ENCODE data around the gene PTPRS.

Gene PTPRS

DNA sequence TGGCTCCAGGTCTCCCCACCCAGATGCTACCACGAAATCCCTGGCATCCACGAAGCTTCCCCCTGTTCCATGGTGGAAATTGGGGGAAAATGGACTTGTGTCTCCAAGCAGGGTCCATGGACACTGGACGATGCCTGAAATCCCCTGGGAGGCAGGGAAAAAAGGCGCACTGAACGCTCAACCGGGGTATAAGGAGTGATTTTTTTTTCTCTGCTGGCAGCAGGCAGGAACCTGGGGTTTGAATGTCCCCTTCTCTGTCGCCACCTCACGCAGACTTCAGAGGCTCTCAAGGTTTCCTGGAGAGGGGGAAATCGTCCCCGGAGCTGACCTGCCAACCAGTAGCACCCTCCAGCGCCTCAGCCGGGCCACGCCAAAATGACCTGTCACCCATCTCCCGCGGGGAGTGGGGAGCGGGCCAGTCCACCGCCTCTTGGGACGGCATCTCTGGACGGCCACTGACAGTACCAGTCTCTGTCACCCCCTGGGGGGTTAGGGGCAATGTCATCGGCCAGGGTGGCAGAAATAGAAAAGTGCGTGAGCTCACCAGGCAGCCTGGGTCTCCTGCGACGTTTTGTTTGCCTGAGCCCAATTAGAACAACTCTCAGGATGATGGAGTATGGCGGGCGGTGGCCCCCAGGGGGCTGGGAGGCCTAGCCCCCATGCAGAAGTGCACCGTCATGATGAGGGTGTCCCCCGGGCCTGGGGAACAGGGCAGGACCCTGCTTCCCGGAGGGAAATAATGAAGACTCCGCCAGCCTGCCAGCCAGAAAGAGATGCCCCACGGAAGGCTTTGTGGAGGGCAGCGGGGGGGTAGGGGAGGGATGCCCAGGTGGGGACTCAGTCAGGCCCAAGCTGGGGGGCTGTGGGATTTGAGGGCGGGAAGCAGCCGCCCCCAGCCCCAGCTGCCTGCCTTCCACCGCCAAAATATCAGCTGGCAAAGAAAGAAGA lies 2.6 kb downstream of the PTPRS start:
- peak overlapping the region; percentile 71; the same call in 1 of the 2 replicates for H3K4me3 ChIP-seq (ENCODE audit: low read length)
- H3K9ac ChIP-seq (ENCODE audit: low read depth, low read length), result peak overlapping the region; percentile 85; the same call in 1 of the 2 replicates
- H3K36me3 ChIP-seq (ENCODE audit: insufficient read depth, low read depth, low read length), result no peaks in the 10 kb centered on the region; the same call in 1 of the 2 replicates
- H3K27ac ChIP-seq (ENCODE audit: low read length), result no peak overlapping the region
- H3K27me3 ChIP-seq (ENCODE audit: insufficient read depth, low read length), result peaks cover 20% of the 10 kb centered on the region
- no peaks in the 10 kb centered on the region for H3K9me3 ChIP-seq (ENCODE audit: insufficient read depth, low read depth, low read length)
- H3K4me1 ChIP-seq (ENCODE audit: insufficient read depth, low read length), result peaks cover 16% of the 10 kb centered on the region

DNA sequence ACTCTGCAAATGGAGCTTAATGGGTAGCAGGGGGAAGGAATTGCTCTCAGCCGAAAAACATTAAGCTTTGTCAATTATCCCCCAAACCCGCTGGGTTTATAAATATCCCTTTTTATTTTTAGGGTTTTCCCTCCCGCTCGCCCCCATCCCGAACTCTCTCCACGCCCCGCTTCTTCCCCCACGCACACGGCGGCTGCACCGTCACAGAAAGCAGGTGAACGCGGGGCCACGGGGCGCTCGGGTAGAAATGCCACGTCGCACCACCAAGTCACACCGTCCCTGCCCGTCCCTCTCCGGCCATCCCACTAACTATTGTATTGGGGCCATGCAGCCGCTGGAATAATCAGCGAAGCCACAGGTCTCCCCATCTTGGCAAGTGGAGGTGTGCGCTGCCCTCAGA lies 3.5 kb downstream of the PTPRS start:
- H3K9me3 ChIP-seq (ENCODE audit: insufficient read depth, low read depth, low read length), result no peaks in the 10 kb centered on the region
- no peak overlapping the region for H3K27ac ChIP-seq (ENCODE audit: low read length)
- peaks cover 16% of the 10 kb centered on the region for H3K4me1 ChIP-seq (ENCODE audit: insufficient read depth, low read length)
- H3K9ac ChIP-seq (ENCODE audit: low read depth, low read length), result no peak overlapping the region
- H3K4me3 ChIP-seq (ENCODE audit: low read length), result no peak overlapping the region
- H3K36me3 ChIP-seq (ENCODE audit: insufficient read depth, low read depth, low read length), result no peaks in the 10 kb centered on the region; the same call in 1 of the 2 replicates
- H3K27me3 ChIP-seq (ENCODE audit: insufficient read depth, low read length), result peaks cover 13% of the 10 kb centered on the region

DNA sequence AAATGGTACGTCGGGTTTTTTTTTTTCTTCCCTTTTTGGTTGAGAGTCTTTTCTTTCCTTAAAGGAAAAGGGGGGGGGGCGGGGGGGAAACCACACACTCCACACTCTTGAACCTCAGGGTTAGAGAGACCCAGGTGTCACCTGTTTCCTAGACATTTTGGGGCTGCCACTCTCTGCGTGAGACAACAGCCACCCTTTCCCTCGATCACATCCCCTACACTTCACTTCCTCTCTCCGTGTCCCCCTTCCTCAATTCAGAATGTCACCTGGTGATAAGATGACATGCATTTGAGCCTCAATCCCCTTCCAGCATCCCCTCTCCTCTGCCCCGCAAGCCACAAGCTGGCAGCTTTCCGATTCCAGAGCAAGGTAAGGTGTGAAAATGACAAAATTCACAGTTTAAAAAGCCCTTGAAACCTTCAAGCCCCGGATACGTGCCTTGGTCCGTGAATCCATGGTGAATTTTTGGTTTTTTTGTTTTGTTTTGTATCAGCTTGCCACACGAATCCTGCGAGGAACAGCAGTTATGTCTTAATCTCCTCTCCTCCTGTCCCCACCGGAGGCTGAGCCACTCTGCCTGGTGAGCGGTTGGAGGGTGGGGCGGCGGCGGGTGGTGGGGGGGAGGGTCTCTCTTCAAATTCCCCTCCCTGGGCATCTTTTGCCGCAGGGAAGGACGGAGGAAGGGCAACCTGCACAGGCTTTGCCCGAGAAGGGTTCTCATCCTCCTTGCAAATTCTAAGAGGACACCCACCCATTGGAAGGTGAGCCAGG lies 4.2 kb downstream of the PTPRS start:
- H3K27ac ChIP-seq (ENCODE audit: low read length), result no peak overlapping the region
- H3K4me1 ChIP-seq (ENCODE audit: insufficient read depth, low read length), result peaks cover 16% of the 10 kb centered on the region
- peaks cover 5% of the 10 kb centered on the region for H3K27me3 ChIP-seq (ENCODE audit: insufficient read depth, low read length)
- no peaks in the 10 kb centered on the region; the same call in 1 of the 2 replicates for H3K36me3 ChIP-seq (ENCODE audit: insufficient read depth, low read depth, low read length)
- H3K9me3 ChIP-seq (ENCODE audit: insufficient read depth, low read depth, low read length), result no peaks in the 10 kb centered on the region
- H3K9ac ChIP-seq (ENCODE audit: low read depth, low read length), result no peak overlapping the region
- H3K4me3 ChIP-seq (ENCODE audit: low read length), result no peak overlapping the region

DNA sequence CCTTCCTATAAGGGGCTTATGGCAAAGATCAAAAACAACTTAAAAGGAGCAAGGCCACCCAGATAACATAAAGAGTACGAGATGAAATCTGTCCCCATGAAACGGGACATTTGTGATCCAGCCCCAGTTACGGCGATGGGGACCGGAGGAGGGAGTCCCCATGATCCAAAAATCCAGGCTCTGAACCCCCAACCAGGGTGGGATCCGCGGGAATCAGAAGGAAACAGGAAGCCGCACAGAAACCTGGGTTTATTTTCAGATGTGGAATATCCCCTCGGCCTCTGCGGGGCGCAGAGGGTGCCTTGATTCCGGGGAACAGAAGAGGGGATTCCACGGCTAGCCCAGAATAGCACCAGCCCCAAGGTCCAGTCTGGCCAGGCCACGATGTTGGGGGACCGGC lies 5.0 kb downstream of the PTPRS start:
- H3K4me1 ChIP-seq (ENCODE audit: insufficient read depth, low read length), result peaks cover 16% of the 10 kb centered on the region
- no peak overlapping the region for H3K4me3 ChIP-seq (ENCODE audit: low read length)
- no peak overlapping the region for H3K9ac ChIP-seq (ENCODE audit: low read depth, low read length)
- H3K9me3 ChIP-seq (ENCODE audit: insufficient read depth, low read depth, low read length), result no peaks in the 10 kb centered on the region
- H3K27me3 ChIP-seq (ENCODE audit: insufficient read depth, low read length), result no peaks in the 10 kb centered on the region
- H3K27ac ChIP-seq (ENCODE audit: low read length), result no peak overlapping the region
- no peaks in the 10 kb centered on the region; the same call in 1 of the 2 replicates for H3K36me3 ChIP-seq (ENCODE audit: insufficient read depth, low read depth, low read length)

DNA sequence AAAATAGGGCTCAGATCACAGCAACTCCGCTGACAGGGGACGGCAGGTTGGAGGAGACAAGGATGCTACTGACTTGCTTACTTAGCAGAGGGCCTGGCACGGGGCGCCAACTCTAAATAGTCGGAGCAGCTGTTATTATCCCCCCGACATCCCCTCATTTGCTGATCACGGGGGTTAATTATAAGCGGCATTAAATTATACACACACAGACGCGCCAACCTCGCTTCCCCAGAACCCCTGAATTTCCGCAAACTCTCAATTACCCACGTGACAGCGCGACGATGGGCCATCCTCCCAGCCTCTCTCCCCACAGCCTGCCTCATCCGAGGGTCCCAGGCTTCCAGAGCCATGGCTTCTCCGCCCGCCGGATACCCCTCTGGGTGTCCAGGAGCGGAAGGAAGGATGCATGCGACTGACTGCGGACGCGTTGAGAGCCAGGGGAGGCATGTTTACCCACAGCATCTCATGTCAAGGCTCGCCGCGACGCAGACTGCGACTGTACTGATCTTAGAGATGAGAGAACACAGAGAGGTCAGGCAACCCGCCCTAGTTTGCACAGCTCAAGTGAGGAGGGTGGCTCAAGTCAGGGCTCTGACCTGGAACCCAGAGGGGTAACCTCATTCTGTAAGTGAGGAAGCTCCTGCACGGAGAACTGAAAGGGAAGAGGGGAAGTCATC lies 5.7 kb downstream of the PTPRS start:
- H3K27me3 ChIP-seq (ENCODE audit: insufficient read depth, low read length), result no peaks in the 10 kb centered on the region
- H3K4me1 ChIP-seq (ENCODE audit: insufficient read depth, low read length), result peaks cover 16% of the 10 kb centered on the region
- no peak overlapping the region for H3K27ac ChIP-seq (ENCODE audit: low read length)
- no peaks in the 10 kb centered on the region for H3K9me3 ChIP-seq (ENCODE audit: insufficient read depth, low read depth, low read length)
- H3K9ac ChIP-seq (ENCODE audit: low read depth, low read length), result no peak overlapping the region
- H3K36me3 ChIP-seq (ENCODE audit: insufficient read depth, low read depth, low read length), result peaks cover 6% of the 10 kb centered on the region; the same call in 1 of the 2 replicates
- no peak overlapping the region for H3K4me3 ChIP-seq (ENCODE audit: low read length)

DNA sequence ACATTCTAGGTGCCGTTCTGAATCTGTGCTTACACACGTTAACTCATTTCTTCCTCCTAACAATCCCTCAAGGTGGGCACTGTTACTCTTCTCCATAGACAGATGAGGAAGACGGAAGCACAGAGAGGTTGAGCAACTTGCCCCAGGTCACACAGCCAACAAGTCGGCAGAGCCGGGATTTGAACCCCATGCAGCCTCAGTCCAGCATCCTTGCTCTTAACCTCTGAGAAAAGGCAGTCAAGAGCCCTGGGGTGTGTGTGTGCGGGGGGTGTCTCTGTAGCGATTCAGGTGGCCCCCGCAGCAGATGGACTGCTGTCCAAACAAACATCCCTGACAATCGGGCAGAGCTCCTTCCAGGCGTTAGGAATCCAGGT lies 6.3 kb downstream of the PTPRS start:
- Histone ChIP-seq H3K4me3 (ENCODE audit: low read length) (no peak overlapping the region), H3K9me3 (ENCODE audit: insufficient read depth, low read depth, low read length) (no peaks in the 10 kb centered on the region), H3K36me3 (ENCODE audit: insufficient read depth, low read depth, low read length) (peaks cover 6% of the 10 kb centered on the region; the same call in 1 of the 2 replicates), H3K9ac (ENCODE audit: low read depth, low read length) (no peak overlapping the region), H3K4me1 (ENCODE audit: insufficient read depth, low read length) (peaks cover 16% of the 10 kb centered on the region), H3K27me3 (ENCODE audit: insufficient read depth, low read length) (no peaks in the 10 kb centered on the region), H3K27ac (ENCODE audit: low read length) (no peak overlapping the region)

DNA sequence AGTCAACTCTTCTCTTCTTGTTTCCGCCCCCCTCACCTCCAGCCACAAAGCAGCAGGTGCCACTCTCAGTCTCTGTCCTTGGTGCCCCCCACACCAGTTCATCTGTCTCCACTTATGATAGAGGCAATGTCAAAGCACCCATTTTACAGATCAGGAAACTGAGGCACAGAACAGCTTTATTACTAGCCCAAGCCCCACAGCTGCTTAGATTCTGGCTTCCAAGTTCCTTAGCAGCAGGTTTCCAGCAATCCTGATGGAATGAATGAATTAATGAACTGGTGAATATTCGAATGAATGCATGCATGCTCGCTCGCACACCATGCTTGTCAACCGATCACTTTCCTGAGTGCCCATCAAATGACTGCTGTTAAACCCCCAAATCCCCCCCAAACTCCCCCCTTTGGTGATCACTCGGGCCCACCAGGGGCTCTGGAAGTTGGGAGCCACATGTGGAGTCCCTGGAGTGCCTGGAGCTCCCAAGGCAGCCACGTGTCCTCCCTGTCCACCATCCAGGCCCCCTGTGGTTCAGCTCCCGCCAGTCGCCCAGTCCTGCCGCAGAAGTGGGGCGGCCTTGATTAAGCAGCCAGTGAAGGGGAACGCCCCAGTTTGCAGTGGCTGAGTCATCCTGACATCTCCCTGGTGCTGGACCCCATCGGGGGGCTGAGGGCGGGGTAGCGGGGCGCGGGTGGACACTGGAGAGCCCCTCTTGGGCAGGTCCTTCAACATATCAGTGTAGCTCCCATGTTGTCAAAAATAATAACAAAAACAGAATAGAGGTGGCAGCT lies 6.8 kb downstream of the PTPRS start:
- no peak overlapping the region for H3K9ac ChIP-seq (ENCODE audit: low read depth, low read length)
- H3K36me3 ChIP-seq (ENCODE audit: insufficient read depth, low read depth, low read length), result peaks cover 8% of the 10 kb centered on the region
- H3K27me3 ChIP-seq (ENCODE audit: insufficient read depth, low read length), result no peaks in the 10 kb centered on the region
- no peak overlapping the region for H3K4me3 ChIP-seq (ENCODE audit: low read length)
- no peak overlapping the region for H3K27ac ChIP-seq (ENCODE audit: low read length)
- H3K9me3 ChIP-seq (ENCODE audit: insufficient read depth, low read depth, low read length), result no peaks in the 10 kb centered on the region
- H3K4me1 ChIP-seq (ENCODE audit: insufficient read depth, low read length), result peaks cover 16% of the 10 kb centered on the region

DNA sequence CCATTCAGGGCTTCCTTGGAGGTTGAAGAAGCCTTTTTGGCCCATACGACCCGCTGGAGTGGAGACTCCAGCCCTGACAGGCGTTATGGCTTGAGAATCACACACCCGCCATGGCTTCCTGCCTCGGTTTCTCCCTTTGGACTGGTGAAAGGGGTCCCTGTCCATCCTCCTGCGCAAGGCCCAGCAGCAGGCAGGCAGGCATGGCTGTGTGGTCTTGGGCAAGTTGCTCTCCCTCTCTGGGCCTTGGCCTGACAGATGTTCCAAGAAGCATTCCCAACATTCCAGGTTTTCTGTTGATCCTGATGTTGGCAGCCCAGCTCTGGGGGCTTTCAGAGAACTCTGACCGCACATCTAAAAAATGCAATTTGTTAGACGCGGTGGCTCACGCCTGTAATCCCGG lies 8.1 kb downstream of the PTPRS start:
- H3K4me3 ChIP-seq (ENCODE audit: low read length), result no peak overlapping the region
- H3K27ac ChIP-seq (ENCODE audit: low read length), result no peak overlapping the region
- no peaks in the 10 kb centered on the region for H3K9me3 ChIP-seq (ENCODE audit: insufficient read depth, low read depth, low read length)
- H3K4me1 ChIP-seq (ENCODE audit: insufficient read depth, low read length), result peaks cover 9% of the 10 kb centered on the region
- H3K9ac ChIP-seq (ENCODE audit: low read depth, low read length), result no peak overlapping the region
- no peaks in the 10 kb centered on the region for H3K27me3 ChIP-seq (ENCODE audit: insufficient read depth, low read length)
- H3K36me3 ChIP-seq (ENCODE audit: insufficient read depth, low read depth, low read length), result peaks cover 17% of the 10 kb centered on the region

DNA sequence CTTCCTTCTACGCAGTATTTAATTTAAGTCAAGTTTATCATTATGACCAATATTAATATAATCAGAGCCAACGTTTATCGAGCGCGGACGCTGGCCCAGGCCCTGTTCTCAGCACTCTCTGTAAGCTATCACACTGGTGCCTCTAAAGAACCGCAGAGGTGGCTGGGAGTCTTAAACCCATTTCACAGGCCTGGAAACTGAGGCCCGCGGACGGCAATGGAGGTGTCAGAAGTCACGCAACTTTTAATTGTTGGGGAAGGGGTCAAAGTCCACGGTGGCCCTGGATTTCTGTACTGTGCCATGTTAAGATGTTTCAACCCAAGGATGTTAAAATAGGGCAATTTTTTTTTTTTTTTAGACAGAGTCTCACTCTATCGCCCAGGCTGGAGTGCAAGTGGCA lies 8.8 kb downstream of the PTPRS start:
- H3K36me3 ChIP-seq (ENCODE audit: insufficient read depth, low read depth, low read length), result peaks cover 18% of the 10 kb centered on the region
- H3K27me3 ChIP-seq (ENCODE audit: insufficient read depth, low read length), result no peaks in the 10 kb centered on the region

DNA sequence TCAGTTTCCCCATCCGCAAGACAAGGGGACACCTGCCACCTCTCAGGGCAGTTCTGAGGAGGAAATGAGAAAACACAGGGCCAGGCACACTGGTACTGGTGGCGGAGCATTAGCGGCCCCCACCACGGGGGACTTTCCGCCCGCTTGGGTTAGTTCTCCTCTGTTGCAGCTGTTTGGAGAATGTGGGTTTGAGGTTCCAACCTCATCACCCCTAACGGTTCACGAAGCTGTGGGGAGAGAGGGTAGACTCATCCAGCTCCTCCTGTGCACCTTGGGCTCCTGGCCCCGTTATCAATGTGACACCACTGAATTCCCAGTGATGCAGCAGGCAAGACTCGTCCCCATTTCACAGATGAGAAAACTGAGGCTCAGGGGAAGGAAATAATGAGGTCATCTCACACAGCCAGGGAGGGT lies 10.3 kb downstream of the PTPRS start:
- Histone ChIP-seq H3K27me3 (ENCODE audit: insufficient read depth, low read length) (no peaks in the 10 kb centered on the region), H3K4me3 (ENCODE audit: low read length) (no peak overlapping the region), H3K27ac (ENCODE audit: low read length) (no peak overlapping the region), H3K9ac (ENCODE audit: low read depth, low read length) (no peak overlapping the region), H3K36me3 (ENCODE audit: insufficient read depth, low read depth, low read length) (peaks cover 18% of the 10 kb centered on the region), H3K4me1 (ENCODE audit: insufficient read depth, low read length) (no peaks in the 10 kb centered on the region), H3K9me3 (ENCODE audit: insufficient read depth, low read depth, low read length) (no peaks in the 10 kb centered on the region)

More for the DNA sequence above, 8.8 kb downstream of the PTPRS start:
- no peak overlapping the region for H3K27ac ChIP-seq (ENCODE audit: low read length)
- no peaks in the 10 kb centered on the region for H3K9me3 ChIP-seq (ENCODE audit: insufficient read depth, low read depth, low read length)
- no peak overlapping the region for H3K4me3 ChIP-seq (ENCODE audit: low read length)
- peaks cover 4% of the 10 kb centered on the region for H3K4me1 ChIP-seq (ENCODE audit: insufficient read depth, low read length)
- no peak overlapping the region for H3K9ac ChIP-seq (ENCODE audit: low read depth, low read length)

DNA sequence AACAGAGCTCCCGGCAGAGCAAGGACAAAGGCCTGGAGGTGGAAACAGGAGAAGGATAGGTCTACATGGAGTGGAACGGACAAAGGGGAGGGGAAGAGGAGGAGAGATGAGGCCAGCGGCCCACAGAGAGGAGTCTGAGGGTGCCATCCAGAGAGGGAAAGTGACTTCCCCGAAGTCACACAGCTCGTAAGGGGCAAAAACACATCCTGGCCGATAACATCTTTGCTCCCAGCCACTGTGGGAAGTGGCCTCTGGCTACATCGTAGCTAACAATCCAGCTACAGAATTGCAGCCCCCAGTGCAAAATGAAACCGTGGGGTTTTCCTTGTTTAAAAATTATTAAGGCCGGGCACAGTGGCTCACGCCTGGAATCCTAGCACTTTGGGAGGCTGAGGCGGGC lies 11.5 kb downstream of the PTPRS start:
- Histone ChIP-seq H3K4me3 (ENCODE audit: low read length) (no peak overlapping the region), H3K9me3 (ENCODE audit: insufficient read depth, low read depth, low read length) (no peaks in the 10 kb centered on the region), H3K4me1 (ENCODE audit: insufficient read depth, low read length) (no peaks in the 10 kb centered on the region), H3K36me3 (ENCODE audit: insufficient read depth, low read depth, low read length) (peaks cover 25% of the 10 kb centered on the region), H3K9ac (ENCODE audit: low read depth, low read length) (no peak overlapping the region), H3K27ac (ENCODE audit: low read length) (no peak overlapping the region), H3K27me3 (ENCODE audit: insufficient read depth, low read length) (no peaks in the 10 kb centered on the region)
